Stimulated activated CD4-positive, alpha-beta T cell treated with anti-CD3 and anti-CD28 coated beads, TNF-alpha, amount 100 ng/mL, for 48 hours (primary cell): ENCODE results near the gene RAPGEF1.

Experiments
- DNase-seq, 3 donors: peaks; one replicate each; pipeline ENCODE4 v3.0.0-alpha.2; 2020; ENCODE audit warnings: low read depth in 3 of 3

The RAPGEF1 gene

GRCh38 chr9:131529597-131530545, 210.0 kb downstream of the RAPGEF1 start:
- DNase-seq: no peak

DNA sequence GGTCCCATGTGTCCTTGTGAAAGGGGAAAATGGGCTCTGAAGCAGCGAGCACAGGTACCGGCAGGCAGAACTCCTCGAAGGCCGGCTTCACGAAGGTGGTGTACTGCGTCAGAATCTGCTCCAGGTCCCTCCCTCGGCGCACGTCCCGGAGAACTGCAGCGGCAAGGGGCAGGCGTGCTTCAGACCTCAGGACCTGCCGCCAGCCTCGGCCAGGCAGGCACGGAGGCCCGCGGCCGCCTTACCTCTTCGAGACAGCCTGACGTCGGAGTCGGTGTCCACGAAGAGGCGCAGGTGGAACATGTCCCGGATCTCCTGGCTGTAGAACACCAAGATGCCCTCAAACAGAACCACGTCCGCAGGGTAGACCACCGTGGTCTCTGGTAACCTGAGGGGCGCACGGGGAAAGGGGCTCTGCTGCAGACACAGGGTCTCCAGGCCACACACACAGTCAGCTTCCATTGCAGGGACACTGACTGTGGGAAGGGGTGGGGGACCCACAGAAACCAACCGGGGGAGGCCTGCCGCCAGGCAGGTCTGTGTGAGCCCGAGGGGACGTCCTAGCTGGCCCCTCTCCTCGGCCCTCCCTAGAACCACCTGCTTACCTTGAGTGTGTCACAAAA, 210.9 kb downstream of the RAPGEF1 start:
- no peak for DNase-seq

DNA sequence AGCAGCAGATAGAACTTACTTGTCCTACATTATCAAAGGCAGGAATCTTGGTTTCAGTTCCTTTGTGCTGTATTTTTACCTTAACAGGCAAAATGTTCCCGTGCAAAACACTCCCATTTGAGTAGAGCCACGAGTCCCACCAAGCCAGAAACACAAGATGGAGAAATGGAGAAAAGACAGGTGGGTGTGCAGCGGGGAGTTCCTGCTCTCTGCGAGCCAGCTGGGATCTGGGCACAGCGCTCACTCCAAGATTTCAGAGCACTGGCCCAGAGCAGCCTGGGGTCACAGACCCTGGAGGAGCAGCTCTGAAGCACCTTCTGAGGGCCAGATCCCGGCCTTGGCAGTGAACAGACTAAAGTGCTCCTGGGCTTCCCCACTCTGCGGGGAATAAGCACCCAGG, 211.7 kb downstream of the RAPGEF1 start:
- DNase-seq: no peak
